Trophoblast cell (in vitro differentiated cells and primary cell): Measurements from ENCODE around the gene ATG4D.

Experiments used
- DNase-seq, 2 donors: peaks; one replicate each; pipeline ENCODE4 v3.0.0-alpha.2; 2016
- H2AFZ ChIP-seq: 2 replicates; pipeline ENCODE4 v1.6.1; 2013; ENCODE audit warnings: low read length, moderate library complexity, mild to moderate bottlenecking; ENCODE audit not compliant: insufficient read depth, poor library complexity
- H2AK5ac ChIP-seq: 2 replicates; pipeline ENCODE4 v1.6.1; 2013; ENCODE audit warnings: mild to moderate bottlenecking, low read length
- H2BK120ac ChIP-seq: 2 replicates; pipeline ENCODE4 v1.6.1; 2013; ENCODE audit warnings: low read length, mild to moderate bottlenecking, moderate library complexity; ENCODE audit not compliant: insufficient read depth, poor library complexity
- H2BK12ac ChIP-seq: 2 replicates; pipeline ENCODE4 v1.6.1; 2013; ENCODE audit warnings: mild to moderate bottlenecking, low read length, moderate library complexity
- H2BK5ac ChIP-seq: 2 replicates; pipeline ENCODE4 v1.6.1; 2013; ENCODE audit warnings: low read length, low read depth, moderate library complexity, mild to moderate bottlenecking; ENCODE audit not compliant: poor library complexity
- H3K14ac ChIP-seq: 2 replicates; pipeline ENCODE4 v1.6.1; 2013; ENCODE audit warnings: mild to moderate bottlenecking, low read length
- H3K18ac ChIP-seq: 2 replicates; pipeline ENCODE4 v1.6.1; 2013; ENCODE audit warnings: mild to moderate bottlenecking, low read length
- H3K23ac ChIP-seq: 2 replicates; pipeline ENCODE4 v1.6.1; 2013; ENCODE audit warnings: low read length
- H3K27ac ChIP-seq: 2 replicates; pipeline ENCODE4 v1.5.1; 2013; ENCODE audit warnings: low read depth, mild to moderate bottlenecking, inconsistent platforms, low read length, moderate library complexity
- H3K27me3 ChIP-seq: 2 replicates; pipeline ENCODE4 v1.6.1; 2013; ENCODE audit warnings: inconsistent platforms, mild to moderate bottlenecking, low read length, moderate library complexity; ENCODE audit not compliant: insufficient read depth
- H3K36me3 ChIP-seq, 2 experiments: 1 replicate in 1 of 2; 2 replicates in 1 of 2; pipeline ENCODE4 v1.6.1; 2013; ENCODE audit warnings: low read length in 2 of 2, mild to moderate bottlenecking in 2 of 2, moderate library complexity in 1 of 2; ENCODE audit not compliant: insufficient read depth in 2 of 2, control insufficient read depth in 1 of 2
- H3K4ac ChIP-seq: 2 replicates; pipeline ENCODE4 v1.6.1; 2013; ENCODE audit warnings: low read depth, mild to moderate bottlenecking, low read length, moderate library complexity
- H3K4me1 ChIP-seq, 2 experiments: 1 replicate in 1 of 2; 2 replicates in 1 of 2; pipeline ENCODE4 v1.6.1; 2013; ENCODE audit warnings: low read length in 2 of 2, mild to moderate bottlenecking in 2 of 2, moderate library complexity in 1 of 2; ENCODE audit not compliant: insufficient read depth in 2 of 2, control insufficient read depth in 1 of 2
- H3K4me2 ChIP-seq: 2 replicates; pipeline ENCODE4 v1.6.1; 2013; ENCODE audit warnings: inconsistent platforms, mild to moderate bottlenecking, low read length, moderate library complexity
- H3K4me3 ChIP-seq: 2 replicates; pipeline ENCODE4 v1.5.1; 2013; ENCODE audit warnings: mild to moderate bottlenecking, low read depth, low read length, inconsistent platforms
- H3K79me1 ChIP-seq: one replicate; pipeline ENCODE4 v1.6.1; 2013; ENCODE audit warnings: low read length
- H3K79me2 ChIP-seq: 2 replicates; pipeline ENCODE4 v1.6.1; 2013; ENCODE audit warnings: low read length, mild to moderate bottlenecking; ENCODE audit not compliant: control insufficient read depth, insufficient read depth, poor library complexity
- H3K9ac ChIP-seq: 2 replicates; pipeline ENCODE4 v1.6.1; 2013; ENCODE audit warnings: mild to moderate bottlenecking, low read length
- H3K9me3 ChIP-seq: 2 replicates; pipeline ENCODE4 v1.6.1; 2013; ENCODE audit warnings: low read depth, mild to moderate bottlenecking, control low read depth, inconsistent platforms, low read length; ENCODE audit not compliant: insufficient read depth
- H4K12ac ChIP-seq: 2 replicates; pipeline ENCODE4 v1.6.1; 2013; ENCODE audit warnings: low read depth, mild to moderate bottlenecking, low read length, moderate library complexity
- H4K8ac ChIP-seq: 2 replicates; pipeline ENCODE4 v1.6.1; 2013; ENCODE audit warnings: low read depth, mild to moderate bottlenecking, low read length, moderate library complexity
- H4K91ac ChIP-seq: one replicate; pipeline ENCODE4 v1.6.1; 2013; ENCODE audit warnings: low read depth, mild to moderate bottlenecking, low read length, moderate library complexity
- WGBS: extraction: QIAGEN DNeasy Blood & Tissue Kit; methylation state at CpG from one replicate; pipeline ENCODE4 v1.1.7; 2013; ENCODE audit warnings: missing lambda C conversion rate; ENCODE audit not compliant: insufficient read length, insufficient coverage; ENCODE audit errors: extremely low coverage; 5-methylcytosine and 5-hydroxymethylcytosine counted together

ATG4D gene

GRCh38 chr19:10532457-10532856 lies 11.2 kb upstream of the ATG4D start:
- Histone ChIP-seq H2BK12ac (no peak overlapping the region), H2AFZ (no peak overlapping the region), H3K9ac (no peak overlapping the region), H3K4me2 (no peak overlapping the region), H2BK5ac (no peak overlapping the region), H3K14ac (no peak overlapping the region), H3K23ac (no peak overlapping the region), H2BK120ac (no peak overlapping the region), H3K79me2 (no peaks in the 10 kb centered on the region), H3K79me1 (no peaks in the 10 kb centered on the region), H3K4me1 (no peaks in the 10 kb centered on the region), H3K36me3 (no peaks in the 10 kb centered on the region), H3K27me3 (peaks cover 3% of the 10 kb centered on the region), H2AK5ac (no peak overlapping the region), H3K4ac (no peak overlapping the region), H3K4me3 (no peak overlapping the region), H4K91ac (no peak overlapping the region), H3K18ac (no peak overlapping the region), H3K9me3 (no peaks in the 10 kb centered on the region), H4K8ac (no peak overlapping the region), H3K27ac (no peak overlapping the region), H4K12ac (no peak overlapping the region)
- no peak for DNase-seq
- WGBS = no CpG with 5 or more reads among the region's 1 CpG

GRCh38 chr19:10533646-10534386 lies 9.9 kb upstream of the ATG4D start:
- no peaks in the 10 kb centered on the region for H3K79me2 ChIP-seq
- no peak overlapping the region for H3K4me2 ChIP-seq
- H3K18ac ChIP-seq = no peak overlapping the region
- H3K14ac ChIP-seq = no peak overlapping the region
- no peak overlapping the region for H3K23ac ChIP-seq
- H4K8ac ChIP-seq = no peak overlapping the region
- H3K27ac ChIP-seq = no peak overlapping the region
- no peak overlapping the region for H2BK12ac ChIP-seq
- no peak overlapping the region for H2AFZ ChIP-seq
- no peaks in the 10 kb centered on the region for H3K9me3 ChIP-seq
- no peaks in the 10 kb centered on the region for H3K36me3 ChIP-seq
- H3K27me3 ChIP-seq = peaks cover 3% of the 10 kb centered on the region
- WGBS = no CpG with 5 or more reads among the region's 10 CpGs
- H2BK5ac ChIP-seq = no peak overlapping the region
- H4K91ac ChIP-seq = no peak overlapping the region
- no peak overlapping the region for H3K9ac ChIP-seq
- no peak overlapping the region for H2AK5ac ChIP-seq
- no peak overlapping the region for H2BK120ac ChIP-seq
- no peaks in the 10 kb centered on the region for H3K79me1 ChIP-seq
- DNase-seq = peak; percentile 85 to 93
- H4K12ac ChIP-seq = no peak overlapping the region
- H3K4me3 ChIP-seq = no peak overlapping the region
- H3K4ac ChIP-seq = no peak overlapping the region
- H3K4me1 ChIP-seq = no peaks in the 10 kb centered on the region

- no peaks in the 10 kb centered on the region for H3K36me3 ChIP-seq
- no peaks in the 10 kb centered on the region for H3K79me1 ChIP-seq
- peaks cover 3% of the 10 kb centered on the region for H3K27me3 ChIP-seq
- H3K9ac ChIP-seq = no peak overlapping the region
- H3K23ac ChIP-seq = no peak overlapping the region
- no peak overlapping the region for H4K8ac ChIP-seq
- H3K18ac ChIP-seq = no peak overlapping the region
- no peak overlapping the region for H3K14ac ChIP-seq
- H3K4me1 ChIP-seq = no peaks in the 10 kb centered on the region
- H4K12ac ChIP-seq = no peak overlapping the region
- H3K9me3 ChIP-seq = no peaks in the 10 kb centered on the region
- H2AFZ ChIP-seq = no peak overlapping the region
- H3K27ac ChIP-seq = no peak overlapping the region
- H3K4ac ChIP-seq = no peak overlapping the region
- no peak overlapping the region for H3K4me3 ChIP-seq
- H3K4me2 ChIP-seq = no peak overlapping the region
- DNase-seq = peak in 1 of 2 donors; percentile 24
- no peak overlapping the region for H2AK5ac ChIP-seq
- H2BK12ac ChIP-seq = no peak overlapping the region
- no CpG with 5 or more reads among the region's 6 CpGs for WGBS
- no peak overlapping the region for H4K91ac ChIP-seq
- H2BK5ac ChIP-seq = no peak overlapping the region
- no peaks in the 10 kb centered on the region for H3K79me2 ChIP-seq
- H2BK120ac ChIP-seq = no peak overlapping the region
These were observed 8.1 kb upstream of the ATG4D start for GRCh38 chr19:10535613-10536012.

GRCh38 chr19:10537668-10538067 lies 6.0 kb upstream of the ATG4D start:
- DNase-seq = peak; percentile 83 to 91
- no peaks in the 10 kb centered on the region for H3K9me3 ChIP-seq
- no peak overlapping the region for H3K4me2 ChIP-seq
- H2BK5ac ChIP-seq = no peak overlapping the region
- H2BK12ac ChIP-seq = no peak overlapping the region
- no peak overlapping the region for H3K23ac ChIP-seq
- H2AFZ ChIP-seq = no peak overlapping the region
- H2AK5ac ChIP-seq = no peak overlapping the region
- H4K91ac ChIP-seq = no peak overlapping the region
- no peak overlapping the region for H3K4me3 ChIP-seq
- peaks cover 3% of the 10 kb centered on the region for H3K27me3 ChIP-seq
- no peaks in the 10 kb centered on the region for H3K79me1 ChIP-seq
- no peaks in the 10 kb centered on the region for H3K4me1 ChIP-seq
- no peak overlapping the region for H3K4ac ChIP-seq
- H3K9ac ChIP-seq = no peak overlapping the region
- no peak overlapping the region for H4K12ac ChIP-seq
- H2BK120ac ChIP-seq = no peak overlapping the region
- H3K14ac ChIP-seq = no peak overlapping the region
- H3K27ac ChIP-seq = no peak overlapping the region
- no peak overlapping the region for H4K8ac ChIP-seq
- no peak overlapping the region for H3K18ac ChIP-seq
- no CpG with 5 or more reads among the region's 11 CpGs for WGBS
- H3K79me2 ChIP-seq = no peaks in the 10 kb centered on the region
- no peaks in the 10 kb centered on the region for H3K36me3 ChIP-seq
